Measurements from ENCODE around the gene RGMA.

Gene RGMA

DNA sequence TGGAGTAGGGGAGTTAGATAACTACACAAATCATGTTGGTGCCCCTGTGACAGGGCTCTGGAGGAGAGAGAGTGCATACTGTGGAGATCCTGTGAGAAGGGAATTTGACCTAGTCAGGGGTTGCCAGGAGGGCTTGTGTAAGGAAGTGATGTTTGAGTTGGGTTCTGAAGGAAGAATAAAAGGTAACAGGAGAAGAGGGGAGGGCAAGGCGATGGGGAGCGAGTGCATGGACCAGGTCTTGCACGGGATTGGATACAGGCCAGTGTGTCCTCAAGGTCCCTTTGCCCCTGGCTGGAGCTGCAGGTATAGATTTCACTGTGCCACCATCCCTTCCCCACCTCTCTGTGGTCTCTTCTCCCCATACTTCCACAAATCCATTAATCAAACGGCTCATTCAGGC is 83.9 kb downstream of the RGMA start:
- DNase-seq = no peak

DNA sequence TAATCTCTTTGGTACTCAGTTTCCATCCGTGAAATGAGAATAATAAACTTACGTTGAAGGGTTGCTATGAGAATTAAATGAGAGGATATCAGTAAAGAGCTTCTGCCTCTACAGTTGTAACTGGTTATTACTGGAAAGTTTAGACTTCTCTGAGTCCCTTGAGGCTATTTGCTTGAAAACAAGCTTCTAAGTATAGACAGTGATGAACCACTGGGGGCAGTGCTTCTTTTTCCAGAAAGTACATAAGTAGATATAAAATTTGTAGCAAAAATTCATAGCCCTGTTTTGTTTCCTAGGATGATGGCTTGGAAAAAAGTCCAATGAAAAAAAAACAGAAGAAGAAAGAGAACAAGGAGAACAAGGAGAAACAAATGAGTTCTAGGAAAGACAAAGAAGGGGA is 87.1 kb downstream of the RGMA start:
- DNase-seq = no peak

DNA sequence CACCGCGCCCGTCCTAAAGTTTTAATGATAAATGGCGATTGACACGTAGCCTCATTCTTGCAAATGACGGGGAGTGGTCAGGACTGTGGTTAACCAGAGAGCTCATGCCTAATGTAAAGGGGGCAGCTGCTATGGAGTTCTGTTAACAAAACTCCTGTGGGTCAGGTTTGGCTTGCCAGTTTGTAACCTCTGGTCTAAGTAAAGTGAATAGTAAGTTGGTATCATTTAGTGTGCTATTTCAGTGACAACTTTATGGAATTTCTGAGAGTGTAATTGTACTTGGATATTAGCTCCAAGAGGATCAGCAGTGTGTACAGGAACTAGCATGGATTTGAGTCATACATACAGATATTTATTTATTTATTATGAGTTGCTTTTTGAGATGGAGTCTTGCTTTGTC is 87.9 kb downstream of the RGMA start:
- no peak for DNase-seq

DNA sequence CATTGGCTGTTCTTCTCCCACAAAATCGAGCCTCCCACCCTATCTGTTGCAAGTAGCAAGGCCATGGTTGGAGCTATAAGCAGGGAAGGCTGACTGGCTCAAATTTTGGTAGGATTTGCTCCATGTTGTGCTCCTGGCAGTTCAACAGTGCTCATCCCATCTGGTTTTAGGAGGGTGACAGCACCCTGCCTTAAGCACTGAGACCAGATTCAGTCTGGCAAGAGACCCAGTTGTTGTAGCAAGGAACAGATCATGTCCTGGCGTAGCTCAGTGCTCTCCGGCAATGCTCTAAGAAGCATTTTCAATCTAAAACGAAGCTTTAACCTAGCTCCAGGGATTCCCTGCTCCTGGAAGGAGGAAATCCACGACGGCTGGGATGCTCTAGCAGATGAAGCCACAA is 91.2 kb downstream of the RGMA start:
- no peak for DNase-seq

DNA sequence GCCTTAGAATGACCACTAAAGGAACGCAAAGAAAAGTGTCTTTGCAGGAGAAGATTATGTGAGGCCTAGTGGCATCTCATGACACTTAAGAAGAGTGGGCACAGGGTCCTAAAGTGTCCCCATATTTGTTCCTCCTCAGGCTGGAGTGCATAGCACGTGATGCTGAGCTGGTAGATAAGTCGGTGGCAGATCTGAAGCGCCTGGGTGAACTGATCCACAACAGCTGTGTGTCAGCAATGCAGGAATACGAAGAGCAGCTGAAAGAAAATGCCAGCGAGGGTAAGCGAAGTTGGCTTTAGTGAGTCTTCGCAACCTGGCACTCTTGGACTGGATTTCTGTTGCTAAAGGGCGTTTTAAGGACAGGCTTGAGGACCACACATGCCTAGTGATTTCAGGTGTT is 96.3 kb downstream of the RGMA start:
- no peak for DNase-seq

DNA sequence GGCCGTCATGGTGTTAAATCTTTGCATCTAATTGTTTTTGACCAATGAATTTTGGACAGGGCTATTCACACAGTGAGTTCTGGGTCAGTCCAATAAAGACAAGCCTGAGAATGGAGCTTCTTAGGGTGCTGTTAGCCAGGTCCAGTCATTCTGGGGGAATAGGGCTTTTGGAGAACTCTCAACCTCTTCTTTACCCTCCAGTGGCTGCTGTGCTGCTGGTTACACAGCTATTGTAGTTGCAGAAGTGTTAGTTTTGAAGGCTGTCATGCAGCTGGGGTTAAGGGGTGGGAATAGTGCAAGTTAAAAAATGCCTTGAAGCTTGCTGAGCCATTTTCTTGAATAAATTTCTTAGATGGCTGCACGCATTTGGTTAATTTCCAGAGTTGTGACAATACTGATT is 99.0 kb downstream of the RGMA start:
- no peak for DNase-seq

DNA sequence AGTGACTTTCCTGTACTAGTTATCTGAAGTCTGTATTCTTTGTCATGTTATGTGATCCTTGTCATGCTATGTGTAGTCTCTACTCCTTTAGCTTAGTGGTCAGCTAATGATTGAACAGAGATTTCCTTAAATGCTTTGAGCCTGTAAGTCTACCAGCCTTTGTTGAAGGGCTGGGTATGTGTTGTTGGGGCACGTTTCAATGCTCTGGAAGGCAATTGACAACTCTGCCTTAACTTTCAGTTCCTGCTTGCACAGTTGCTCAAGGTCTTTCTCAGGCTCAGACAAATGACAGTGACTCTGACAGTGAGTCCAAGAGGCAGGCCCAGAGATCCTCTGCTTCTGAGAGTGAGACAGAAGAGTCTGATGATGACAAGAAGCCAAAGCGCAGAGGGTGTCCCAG is 99.5 kb downstream of the RGMA start:
- no peak for DNase-seq
